ENCODE data around the gene CYP3A4. TPM values are rescaled to one million over a fixed set of nuclear protein-coding genes. Genes with fewer than 3 reads are reported as not detected.
A peak's percentile ranks its signal among the peaks of the same experiment; 100 is the strongest.

CYP3A4 gene
- total and polyA plus RNA-seq, 8 donors, result 0.31 to 23.5 (median 1.7) TPM; not detected in 5

GRCh38 chr7:99827040-99827778 lies 43.2 kb upstream of the CYP3A4 start:
- Histone ChIP-seq H3K36me3 (no peaks in the 10 kb centered on the region), H3K27ac (peak overlapping the region in 2 of 5 donors; percentile 76 to 82), H3K27me3 (no peaks in the 10 kb centered on the region), H3K4me3 (no peak overlapping the region), H3K9me3 (no peaks in the 10 kb centered on the region), H3K4me1 (peaks cover 8 to 42% (median 38%) of the 10 kb centered on the region in 4 donors)
- 26 to 63% (median 41%) methylated on average over 2 of the region's 2 CpGs for WGBS, 5 donors
- peak in 2 of 3 donors; percentile 43 to 59 for TF ChIP-seq POLR2AphosphoS5 (IDR thresholded peaks at IDR 0.05)
- no peak for TF ChIP-seq POLR2A (IDR thresholded peaks at IDR 0.05)
- peak in 1 of 2 donors; percentile 48 for DNase-seq
- intact Hi-C loops (cut with DNase I; ENCODE audit: low total_unique reads), result no loop called here

GRCh38 chr7:99825873-99826272 lies 41.9 kb upstream of the CYP3A4 start:
- H3K27me3 ChIP-seq, result no peaks in the 10 kb centered on the region
- H3K4me3 ChIP-seq, result no peak overlapping the region
- intact Hi-C loops (cut with DNase I; ENCODE audit: low total_unique reads), result no loop called here
- no peaks in the 10 kb centered on the region for H3K36me3 ChIP-seq
- H3K4me1 ChIP-seq, result peaks cover 8 to 40% (median 39%) of the 10 kb centered on the region in 4 donors
- H3K9me3 ChIP-seq, result no peaks in the 10 kb centered on the region
- no peak for TF ChIP-seq CTCF (IDR thresholded peaks at IDR 0.05)
- no peak for DNase-seq
- H3K27ac ChIP-seq, result no peak overlapping the region

GRCh38 chr7:99825452-99825851 lies 41.5 kb upstream of the CYP3A4 start:
- H3K9me3 ChIP-seq, result no peaks in the 10 kb centered on the region
- 89 to 98% (median 92%) methylated on average over 1 of the region's 1 CpG for WGBS, 5 donors
- DNase-seq, result no peak
- no peak overlapping the region for H3K27ac ChIP-seq
- H3K4me3 ChIP-seq, result no peak overlapping the region
- no peaks in the 10 kb centered on the region for H3K36me3 ChIP-seq
- TF ChIP-seq EP300 (IDR thresholded peaks at IDR 0.05), result no peak
- TF ChIP-seq POLR2A (IDR thresholded peaks at IDR 0.05), result no peak
- no peak for TF ChIP-seq CTCF (IDR thresholded peaks at IDR 0.05)
- no peak for TF ChIP-seq POLR2AphosphoS5 (IDR thresholded peaks at IDR 0.05)
- peaks cover 8 to 40% (median 35%) of the 10 kb centered on the region in 4 donors for H3K4me1 ChIP-seq
- no peaks in the 10 kb centered on the region for H3K27me3 ChIP-seq
- intact Hi-C loops (cut with DNase I; ENCODE audit: low total_unique reads), result no loop called here

GRCh38 chr7:99824091-99824490 lies 40.1 kb upstream of the CYP3A4 start:
- peaks cover 8 to 29% (median 26%) of the 10 kb centered on the region in 4 donors for H3K4me1 ChIP-seq
- H3K9me3 ChIP-seq, result no peaks in the 10 kb centered on the region
- H3K36me3 ChIP-seq, result no peaks in the 10 kb centered on the region
- TF ChIP-seq CTCF (IDR thresholded peaks at IDR 0.05) (no peak), POLR2AphosphoS5 (IDR thresholded peaks at IDR 0.05) (no peak), EP300 (IDR thresholded peaks at IDR 0.05) (no peak), POLR2A (IDR thresholded peaks at IDR 0.05) (no peak)
- no peak overlapping the region for H3K4me3 ChIP-seq
- 20 to 83% (median 67%) methylated on average over 1 to 3 of the region's 3 CpGs for WGBS, 5 donors
- no peak overlapping the region for H3K27ac ChIP-seq
- no peaks in the 10 kb centered on the region for H3K27me3 ChIP-seq
- no peak for DNase-seq
- intact Hi-C loops (cut with DNase I; ENCODE audit: low total_unique reads), result no loop called here
